ENCODE measurements around the gene SLC9C1.
"Not testable (repeated sequence)": the region's sequence is repeated elsewhere in the genome, so short reads cannot be mapped to it uniquely, and the experiment has no call there.

SLC9C1 gene

GRCh38 chr3:112185423-112186035 is 108.5 kb downstream of the SLC9C1 start:
- DNase-seq: not testable (repeated sequence)

- no peak for DNase-seq
These were observed 118.4 kb downstream of the SLC9C1 start for GRCh38 chr3:112175646-112176045.

- no peak for DNase-seq
These were observed 119.0 kb downstream of the SLC9C1 start for GRCh38 chr3:112175037-112175436.

GRCh38 chr3:112171144-112171543 is 122.9 kb downstream of the SLC9C1 start:
- DNase-seq: no peak

- DNase-seq: no peak
These were observed 124.0 kb downstream of the SLC9C1 start for GRCh38 chr3:112170046-112170445.

GRCh38 chr3:112167758-112168157 is 126.3 kb downstream of the SLC9C1 start:
- DNase-seq: no peak

- no peak for DNase-seq
These were observed 144.9 kb downstream of the SLC9C1 start for GRCh38 chr3:112149136-112149535.

GRCh38 chr3:112143689-112144088 is 150.3 kb downstream of the SLC9C1 start:
- no peak for DNase-seq

GRCh38 chr3:112143251-112143650 is 150.8 kb downstream of the SLC9C1 start:
- DNase-seq: no peak

- no peak for DNase-seq
These were observed 152.7 kb downstream of the SLC9C1 start for GRCh38 chr3:112141293-112141692.

GRCh38 chr3:112140584-112140983 is 153.4 kb downstream of the SLC9C1 start:
- no peak for DNase-seq

- DNase-seq: no peak
These were observed 155.6 kb downstream of the SLC9C1 start for GRCh38 chr3:112138219-112138969.

- no peak for DNase-seq
These were observed 156.2 kb downstream of the SLC9C1 start for GRCh38 chr3:112137781-112138180.

- peak; percentile 47 for DNase-seq
These were observed 156.9 kb downstream of the SLC9C1 start for GRCh38 chr3:112136959-112137693.

GRCh38 chr3:112136046-112136445 is 158.0 kb downstream of the SLC9C1 start:
- DNase-seq: no peak

- DNase-seq: no peak
These were observed 159.5 kb downstream of the SLC9C1 start for GRCh38 chr3:112134335-112135124.

GRCh38 chr3:112133626-112134334 is 160.2 kb downstream of the SLC9C1 start:
- DNase-seq: no peak

- peak; percentile 74 for DNase-seq
These were observed 161.0 kb downstream of the SLC9C1 start, which contains the start of gene GCSAM for GRCh38 chr3:112132975-112133448. TSS of gene GCSAM (minus strand) at chr3:112133248. CDS start at chr3:112133120, 128 bp downstream.

- DNase-seq: no peak
These were observed 161.5 kb downstream of the SLC9C1 start for GRCh38 chr3:112132554-112132953.

GRCh38 chr3:112132088-112132487 is 161.9 kb downstream of the SLC9C1 start:
- DNase-seq: no peak

- DNase-seq: no peak
These were observed 162.9 kb downstream of the SLC9C1 start for GRCh38 chr3:112131111-112131510.

- DNase-seq: no peak
These were observed 163.4 kb downstream of the SLC9C1 start for GRCh38 chr3:112130638-112130993.

All from activated CD4-positive, alpha-beta T cell treated with anti-CD3 and anti-CD28 coated beads for 48 hours (primary cell).